Measurements from ENCODE around the gene GALNT16.

GRCh38 chr14:69285661-69286255, 25.8 kb downstream of the GALNT16 start:
- TF ChIP-seq, protein P1, sequence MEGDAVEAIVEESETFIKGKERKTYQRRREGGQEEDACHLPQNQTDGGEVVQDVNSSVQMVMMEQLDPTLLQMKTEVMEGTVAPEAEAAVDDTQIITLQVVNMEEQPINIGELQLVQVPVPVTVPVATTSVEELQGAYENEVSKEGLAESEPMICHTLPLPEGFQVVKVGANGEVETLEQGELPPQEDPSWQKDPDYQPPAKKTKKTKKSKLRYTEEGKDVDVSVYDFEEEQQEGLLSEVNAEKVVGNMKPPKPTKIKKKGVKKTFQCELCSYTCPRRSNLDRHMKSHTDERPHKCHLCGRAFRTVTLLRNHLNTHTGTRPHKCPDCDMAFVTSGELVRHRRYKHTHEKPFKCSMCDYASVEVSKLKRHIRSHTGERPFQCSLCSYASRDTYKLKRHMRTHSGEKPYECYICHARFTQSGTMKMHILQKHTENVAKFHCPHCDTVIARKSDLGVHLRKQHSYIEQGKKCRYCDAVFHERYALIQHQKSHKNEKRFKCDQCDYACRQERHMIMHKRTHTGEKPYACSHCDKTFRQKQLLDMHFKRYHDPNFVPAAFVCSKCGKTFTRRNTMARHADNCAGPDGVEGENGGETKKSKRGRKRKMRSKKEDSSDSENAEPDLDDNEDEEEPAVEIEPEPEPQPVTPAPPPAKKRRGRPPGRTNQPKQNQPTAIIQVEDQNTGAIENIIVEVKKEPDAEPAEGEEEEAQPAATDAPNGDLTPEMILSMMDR (IDR thresholded peaks at IDR 0.05), result no peak
- no peak for TF ChIP-seq EZH2 (IDR thresholded peaks at IDR 0.05; ENCODE audit: borderline replicate concordance, insufficient read depth, low read depth, low read length, poor library complexity, severe bottlenecking)
